ENCODE measurements around the gene DAZAP1. TPM values are rescaled to one million over a fixed set of nuclear protein-coding genes. Genes with fewer than 3 reads are reported as not detected.

Gene DAZAP1
- total and polyA plus RNA-seq, 4 donors: 5.4 to 45.0 (median 29.7) TPM

DNA sequence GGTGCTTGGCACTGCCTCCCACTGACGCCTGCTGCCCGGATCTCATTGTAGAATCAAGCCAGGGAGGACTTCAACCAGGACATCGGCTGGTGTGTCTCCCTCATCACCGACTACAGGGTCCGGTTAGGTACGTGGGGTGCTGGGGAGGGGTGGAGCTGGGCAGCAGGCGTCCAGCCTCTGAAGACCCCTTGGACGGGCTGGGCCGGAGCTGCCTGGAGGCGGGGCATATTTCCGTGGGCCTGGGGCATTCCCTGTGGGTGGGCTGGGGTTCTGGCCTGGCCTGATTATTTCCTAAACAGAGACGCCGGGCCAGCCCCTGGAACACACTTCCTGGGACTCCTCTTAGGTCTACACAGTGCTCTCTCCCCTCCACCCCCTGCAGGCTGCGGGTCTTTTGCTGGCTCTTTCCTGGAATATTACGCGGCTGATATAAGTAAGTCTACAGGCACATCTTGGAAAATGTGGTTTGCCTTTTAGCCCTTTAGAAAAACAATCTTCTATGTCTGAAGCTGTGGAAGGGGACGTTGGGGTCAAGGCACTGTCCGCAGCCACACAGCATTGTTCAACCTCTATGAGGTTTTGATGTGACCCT is 38.1 kb upstream of the DAZAP1 start:
- WGBS: 98% methylated on average over 18 of the region's 18 CpGs
- Histone ChIP-seq H3K9me3 (ENCODE audit: control insufficient read depth in 4 of 4, low read length in 3 of 4) (no peaks in the 10 kb centered on the region), H3K4me3 (ENCODE audit: low read depth in 1 of 3, low read length in 3 of 3) (no peak overlapping the region), H3K36me3 (ENCODE audit: control insufficient read depth in 4 of 4, insufficient read depth in 3 of 4, low read depth in 1 of 4, low read length in 3 of 4) (peaks cover 12 to 44% (median 22%) of the 10 kb centered on the region in 4 donors), H3K27ac (ENCODE audit: low read depth in 1 of 2, low read length in 2 of 2) (no peak overlapping the region), H3K27me3 (ENCODE audit: control insufficient read depth in 4 of 4, insufficient read depth in 4 of 4, low read length in 3 of 4) (no peaks in the 10 kb centered on the region), H3K9ac (ENCODE audit: low read depth in 1 of 2, low read length in 2 of 2) (no peak overlapping the region), H3K4me1 (ENCODE audit: control insufficient read depth in 4 of 4, insufficient read depth in 4 of 4, low read length in 3 of 4) (peaks cover 8 to 18% (median 16%) of the 10 kb centered on the region in 4 donors)
- TF ChIP-seq, protein P1, sequence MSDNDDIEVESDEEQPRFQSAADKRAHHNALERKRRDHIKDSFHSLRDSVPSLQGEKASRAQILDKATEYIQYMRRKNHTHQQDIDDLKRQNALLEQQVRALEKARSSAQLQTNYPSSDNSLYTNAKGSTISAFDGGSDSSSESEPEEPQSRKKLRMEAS (IDR thresholded peaks at IDR 0.05): no peak
- no peak for DNase-seq (ENCODE audit: low spot score)

DNA sequence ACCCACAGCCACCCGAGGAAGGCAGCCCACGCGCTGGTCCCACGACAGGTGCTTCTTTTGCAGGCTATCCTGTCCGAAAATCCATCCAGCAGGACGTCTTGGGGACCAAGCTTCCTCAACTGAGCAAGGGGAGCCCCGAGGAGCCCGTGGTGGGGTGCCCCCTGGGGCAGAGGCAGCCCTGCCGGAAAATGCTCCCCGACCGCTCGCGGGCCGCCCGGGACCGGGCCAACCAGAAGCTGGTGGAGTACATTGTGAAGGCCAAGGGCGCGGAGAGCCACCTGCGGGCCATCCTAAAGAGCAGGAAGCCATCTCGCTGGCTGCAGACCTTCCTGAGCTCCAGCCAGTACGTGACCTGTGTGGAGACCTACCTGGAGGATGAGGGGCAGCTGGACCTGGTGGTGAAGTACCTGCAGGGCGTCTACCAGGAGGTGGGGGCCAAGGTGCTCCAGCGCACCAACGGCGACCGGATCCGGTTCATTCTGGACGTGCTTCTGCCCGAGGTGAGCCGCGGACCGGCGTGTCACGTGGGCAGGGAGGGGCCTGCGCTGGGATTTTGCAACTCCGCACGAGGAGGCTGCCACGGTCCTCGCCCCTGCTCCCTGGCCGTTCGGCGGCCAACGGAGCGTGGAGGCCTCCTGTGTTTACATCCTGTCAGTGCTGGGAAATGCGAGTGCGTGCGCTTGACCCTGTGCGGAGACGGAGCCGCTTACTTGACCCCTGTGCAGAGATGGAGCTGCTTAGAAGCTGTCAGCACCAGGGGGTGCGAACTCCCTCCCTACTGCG is 36.6 kb upstream of the DAZAP1 start:
- H3K27ac ChIP-seq (ENCODE audit: low read depth in 1 of 2, low read length in 2 of 2): peak overlapping the region; percentile 20 to 36
- WGBS: 90% methylated on average over 52 of the region's 52 CpGs
- TF ChIP-seq HNF4G (IDR thresholded peaks at IDR 0.05): no peak
- TF ChIP-seq RXRA (IDR thresholded peaks at IDR 0.05): peak in 1 of 2 donors; percentile 40
- peak; percentile 22 for TF ChIP-seq NR2F2 (IDR thresholded peaks at IDR 0.05)
- no peak overlapping the region for H3K9ac ChIP-seq (ENCODE audit: low read depth in 1 of 2, low read length in 2 of 2)
- H3K27me3 ChIP-seq (ENCODE audit: control insufficient read depth in 4 of 4, insufficient read depth in 4 of 4, low read length in 3 of 4): no peaks in the 10 kb centered on the region
- H3K36me3 ChIP-seq (ENCODE audit: control insufficient read depth in 4 of 4, insufficient read depth in 3 of 4, low read depth in 1 of 4, low read length in 3 of 4): peaks cover 12 to 40% (median 17%) of the 10 kb centered on the region in 4 donors
- no peak overlapping the region for H3K4me3 ChIP-seq (ENCODE audit: low read depth in 1 of 3, low read length in 3 of 3)
- H3K9me3 ChIP-seq (ENCODE audit: control insufficient read depth in 4 of 4, low read length in 3 of 4): no peaks in the 10 kb centered on the region
- no peak for DNase-seq (ENCODE audit: low spot score)
- peaks cover 8 to 25% (median 19%) of the 10 kb centered on the region in 4 donors for H3K4me1 ChIP-seq (ENCODE audit: control insufficient read depth in 4 of 4, insufficient read depth in 4 of 4, low read length in 3 of 4)

DNA sequence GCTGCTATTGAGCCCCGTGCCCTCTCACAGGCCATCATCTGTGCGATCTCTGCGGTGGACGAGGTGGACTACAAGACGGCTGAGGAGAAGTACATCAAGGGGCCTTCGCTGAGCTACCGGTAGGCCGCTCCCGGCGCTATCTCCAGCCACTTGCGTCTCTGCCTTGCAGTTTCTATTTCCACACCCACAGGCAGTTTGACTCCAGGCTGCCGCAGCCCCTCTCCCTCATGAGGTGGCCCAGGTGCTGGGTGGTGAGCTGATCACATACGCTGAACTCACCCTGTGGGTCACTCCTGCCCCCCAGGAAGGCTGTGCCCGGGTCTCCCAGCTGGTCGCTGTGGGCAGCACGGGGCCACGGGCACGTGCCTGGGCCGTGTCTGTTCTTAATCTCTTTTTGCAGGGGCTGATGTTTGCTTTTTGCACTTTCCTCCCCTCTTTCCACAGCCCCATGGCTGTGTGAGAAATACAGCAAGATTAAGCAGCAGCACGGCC is 34.3 kb upstream of the DAZAP1 start:
- TF ChIP-seq, protein P1 (IDR thresholded peaks at IDR 0.05): no peak
- no peak for TF ChIP-seq HNF4G (IDR thresholded peaks at IDR 0.05)
- DNase-seq (ENCODE audit: low spot score): no peak
- no peak overlapping the region for H3K4me3 ChIP-seq (ENCODE audit: low read depth in 1 of 3, low read length in 3 of 3)
- peak overlapping the region in 1 of 2 donors; percentile 47 for H3K9ac ChIP-seq (ENCODE audit: low read depth in 1 of 2, low read length in 2 of 2)
- H3K36me3 ChIP-seq (ENCODE audit: control insufficient read depth in 4 of 4, insufficient read depth in 3 of 4, low read depth in 1 of 4, low read length in 3 of 4): peaks cover 5 to 38% (median 13%) of the 10 kb centered on the region in 4 donors
- H3K27me3 ChIP-seq (ENCODE audit: control insufficient read depth in 4 of 4, insufficient read depth in 4 of 4, low read length in 3 of 4): no peaks in the 10 kb centered on the region
- H3K4me1 ChIP-seq (ENCODE audit: control insufficient read depth in 4 of 4, insufficient read depth in 4 of 4, low read length in 3 of 4): peaks cover 8 to 25% (median 19%) of the 10 kb centered on the region in 4 donors
- 75% methylated on average over 20 of the region's 20 CpGs for WGBS
- no peaks in the 10 kb centered on the region for H3K9me3 ChIP-seq (ENCODE audit: control insufficient read depth in 4 of 4, low read length in 3 of 4)
- peak overlapping the region; percentile 78 to 96 for H3K27ac ChIP-seq (ENCODE audit: low read depth in 1 of 2, low read length in 2 of 2)

DNA sequence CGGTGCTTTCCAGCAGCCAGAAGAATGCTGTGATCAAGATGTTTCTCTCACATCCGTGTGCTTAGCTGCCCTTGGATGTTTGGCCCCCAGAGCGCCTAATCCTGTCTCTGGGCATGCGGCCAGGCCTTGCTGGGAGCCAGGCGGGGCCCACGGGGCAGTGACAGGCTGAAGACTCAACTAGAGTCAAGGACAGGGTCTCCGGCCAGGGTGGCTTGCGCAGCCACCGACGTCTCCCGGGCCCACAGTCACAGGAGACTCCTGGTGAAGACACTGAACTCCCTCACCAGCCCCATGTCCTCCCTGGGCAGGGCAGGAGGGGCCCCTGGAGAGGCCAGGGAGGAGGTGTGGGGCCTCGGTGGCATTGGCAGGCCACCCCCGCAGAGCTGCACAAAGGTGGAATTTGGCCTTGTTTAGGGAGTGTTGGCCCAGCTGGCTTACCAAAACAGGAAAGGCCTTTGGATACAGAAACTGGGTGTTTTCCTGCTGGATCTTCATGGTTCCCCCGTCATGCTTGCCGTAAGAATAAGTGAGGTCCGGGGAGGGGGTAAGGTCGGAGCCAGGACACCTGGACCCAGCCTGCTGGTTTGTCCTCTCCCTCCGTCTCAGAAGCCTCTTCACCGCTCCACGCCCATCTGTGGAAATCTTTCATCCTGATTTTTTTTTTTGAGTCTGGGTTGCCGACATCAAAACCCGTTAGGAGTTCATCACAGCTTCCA is 33.7 kb upstream of the DAZAP1 start:
- 39% methylated on average over 22 of the region's 22 CpGs for WGBS
- H3K27ac ChIP-seq (ENCODE audit: low read depth in 1 of 2, low read length in 2 of 2): peak overlapping the region; percentile 78 to 96
- peak overlapping the region; percentile 19 to 34 for H3K9ac ChIP-seq (ENCODE audit: low read depth in 1 of 2, low read length in 2 of 2)
- H3K4me3 ChIP-seq (ENCODE audit: low read depth in 1 of 3, low read length in 3 of 3): no peak overlapping the region
- no peaks in the 10 kb centered on the region for H3K9me3 ChIP-seq (ENCODE audit: control insufficient read depth in 4 of 4, low read length in 3 of 4)
- H3K4me1 ChIP-seq (ENCODE audit: control insufficient read depth in 4 of 4, insufficient read depth in 4 of 4, low read length in 3 of 4): peaks cover 8 to 25% (median 19%) of the 10 kb centered on the region in 4 donors
- no peak for DNase-seq (ENCODE audit: low spot score)
- peaks cover 5 to 34% (median 12%) of the 10 kb centered on the region in 4 donors for H3K36me3 ChIP-seq (ENCODE audit: control insufficient read depth in 4 of 4, insufficient read depth in 3 of 4, low read depth in 1 of 4, low read length in 3 of 4)
- no peaks in the 10 kb centered on the region for H3K27me3 ChIP-seq (ENCODE audit: control insufficient read depth in 4 of 4, insufficient read depth in 4 of 4, low read length in 3 of 4)
- peak; percentile 59 for TF ChIP-seq YY1 (IDR thresholded peaks at IDR 0.05)
- TF ChIP-seq, protein P2, sequence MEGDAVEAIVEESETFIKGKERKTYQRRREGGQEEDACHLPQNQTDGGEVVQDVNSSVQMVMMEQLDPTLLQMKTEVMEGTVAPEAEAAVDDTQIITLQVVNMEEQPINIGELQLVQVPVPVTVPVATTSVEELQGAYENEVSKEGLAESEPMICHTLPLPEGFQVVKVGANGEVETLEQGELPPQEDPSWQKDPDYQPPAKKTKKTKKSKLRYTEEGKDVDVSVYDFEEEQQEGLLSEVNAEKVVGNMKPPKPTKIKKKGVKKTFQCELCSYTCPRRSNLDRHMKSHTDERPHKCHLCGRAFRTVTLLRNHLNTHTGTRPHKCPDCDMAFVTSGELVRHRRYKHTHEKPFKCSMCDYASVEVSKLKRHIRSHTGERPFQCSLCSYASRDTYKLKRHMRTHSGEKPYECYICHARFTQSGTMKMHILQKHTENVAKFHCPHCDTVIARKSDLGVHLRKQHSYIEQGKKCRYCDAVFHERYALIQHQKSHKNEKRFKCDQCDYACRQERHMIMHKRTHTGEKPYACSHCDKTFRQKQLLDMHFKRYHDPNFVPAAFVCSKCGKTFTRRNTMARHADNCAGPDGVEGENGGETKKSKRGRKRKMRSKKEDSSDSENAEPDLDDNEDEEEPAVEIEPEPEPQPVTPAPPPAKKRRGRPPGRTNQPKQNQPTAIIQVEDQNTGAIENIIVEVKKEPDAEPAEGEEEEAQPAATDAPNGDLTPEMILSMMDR (IDR thresholded peaks at IDR 0.05; ENCODE audit: low read depth, low read length, missing input control): no peak
- no peak for TF ChIP-seq HNF4G (IDR thresholded peaks at IDR 0.05)
- no peak for TF ChIP-seq GABPA (IDR thresholded peaks at IDR 0.05 in 1 of 2, conservative IDR thresholded peaks at IDR 0.05 in 1 of 2)
- no peak for TF ChIP-seq TAF1 (conservative IDR thresholded peaks at IDR 0.05)
- TF ChIP-seq RXRA (IDR thresholded peaks at IDR 0.05): peak in 1 of 2 donors; percentile 73
- TF ChIP-seq FOXA1 (IDR thresholded peaks at IDR 0.05): peak; percentile 18
- no peak for TF ChIP-seq FOXA2 (IDR thresholded peaks at IDR 0.05)
- TF ChIP-seq, protein P3, sequence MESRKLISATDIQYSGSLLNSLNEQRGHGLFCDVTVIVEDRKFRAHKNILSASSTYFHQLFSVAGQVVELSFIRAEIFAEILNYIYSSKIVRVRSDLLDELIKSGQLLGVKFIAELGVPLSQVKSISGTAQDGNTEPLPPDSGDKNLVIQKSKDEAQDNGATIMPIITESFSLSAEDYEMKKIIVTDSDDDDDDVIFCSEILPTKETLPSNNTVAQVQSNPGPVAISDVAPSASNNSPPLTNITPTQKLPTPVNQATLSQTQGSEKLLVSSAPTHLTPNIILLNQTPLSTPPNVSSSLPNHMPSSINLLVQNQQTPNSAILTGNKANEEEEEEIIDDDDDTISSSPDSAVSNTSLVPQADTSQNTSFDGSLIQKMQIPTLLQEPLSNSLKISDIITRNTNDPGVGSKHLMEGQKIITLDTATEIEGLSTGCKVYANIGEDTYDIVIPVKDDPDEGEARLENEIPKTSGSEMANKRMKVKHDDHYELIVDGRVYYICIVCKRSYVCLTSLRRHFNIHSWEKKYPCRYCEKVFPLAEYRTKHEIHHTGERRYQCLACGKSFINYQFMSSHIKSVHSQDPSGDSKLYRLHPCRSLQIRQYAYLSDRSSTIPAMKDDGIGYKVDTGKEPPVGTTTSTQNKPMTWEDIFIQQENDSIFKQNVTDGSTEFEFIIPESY (IDR thresholded peaks at IDR 0.05): peak; percentile 21
- TF ChIP-seq EGR1 (IDR thresholded peaks at IDR 0.05; ENCODE audit: low read depth in 2 of 2): peak; percentile 80 to 97
- TF ChIP-seq, protein P4, sequence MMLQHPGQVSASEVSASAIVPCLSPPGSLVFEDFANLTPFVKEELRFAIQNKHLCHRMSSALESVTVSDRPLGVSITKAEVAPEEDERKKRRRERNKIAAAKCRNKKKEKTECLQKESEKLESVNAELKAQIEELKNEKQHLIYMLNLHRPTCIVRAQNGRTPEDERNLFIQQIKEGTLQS (IDR thresholded peaks at IDR 0.05): no peak
- TF ChIP-seq SP1 (IDR thresholded peaks at IDR 0.05): peak; percentile 57
- peak in 1 of 2 donors; percentile 17 for TF ChIP-seq JUND (IDR thresholded peaks at IDR 0.05)
- TF ChIP-seq HNF4A (conservative IDR thresholded peaks at IDR 0.05): peak; percentile 16 to 72
- no peak for TF ChIP-seq NR2F2 (IDR thresholded peaks at IDR 0.05)
